Kidney epithelial cell (primary cell): ENCODE results near the gene FERD3L. TPM values are rescaled to one million over a fixed set of nuclear protein-coding genes. Genes with fewer than 3 reads are reported as not detected.

Experiments
- DNase-seq: peaks from one replicate; pipeline ENCODE4 v3.0.0-alpha.2; 2010; ENCODE audit warnings: low read depth
- H3K27me3 ChIP-seq: 2 replicates; pipeline ENCODE4 v1.6.0; 2011; ENCODE audit warnings: low read length; ENCODE audit not compliant: control insufficient read depth, insufficient read depth
- H3K36me3 ChIP-seq: 2 replicates; pipeline ENCODE4 v1.5.1; 2011; ENCODE audit warnings: low read length; ENCODE audit not compliant: control insufficient read depth, insufficient read depth
- H3K4me3 ChIP-seq: 2 replicates; pipeline ENCODE4 v1.5.1; 2011; ENCODE audit warnings: low read depth, mild to moderate bottlenecking, control low read depth, low read length
- total RNA-seq: library from RNA; depleted of rRNA; stranded (reverse); fragments of >200 nt; gene quantifications from 2 replicates; pipeline ENCODE4 v1.2.3, GENCODE V29; 2015
- TF ChIP-seq, protein P1 (sequence below): IDR thresholded peaks from 2 replicates; pipeline ENCODE4 v1.5.1; 2011; ENCODE audit warnings: mild to moderate bottlenecking, moderate library complexity, low read length, control low read depth, inconsistent platforms; ENCODE audit not compliant: insufficient read depth, poor library complexity, severe bottlenecking

The FERD3L gene
- total RNA-seq, 1 donor from 2014 or later = not detected

DNA sequence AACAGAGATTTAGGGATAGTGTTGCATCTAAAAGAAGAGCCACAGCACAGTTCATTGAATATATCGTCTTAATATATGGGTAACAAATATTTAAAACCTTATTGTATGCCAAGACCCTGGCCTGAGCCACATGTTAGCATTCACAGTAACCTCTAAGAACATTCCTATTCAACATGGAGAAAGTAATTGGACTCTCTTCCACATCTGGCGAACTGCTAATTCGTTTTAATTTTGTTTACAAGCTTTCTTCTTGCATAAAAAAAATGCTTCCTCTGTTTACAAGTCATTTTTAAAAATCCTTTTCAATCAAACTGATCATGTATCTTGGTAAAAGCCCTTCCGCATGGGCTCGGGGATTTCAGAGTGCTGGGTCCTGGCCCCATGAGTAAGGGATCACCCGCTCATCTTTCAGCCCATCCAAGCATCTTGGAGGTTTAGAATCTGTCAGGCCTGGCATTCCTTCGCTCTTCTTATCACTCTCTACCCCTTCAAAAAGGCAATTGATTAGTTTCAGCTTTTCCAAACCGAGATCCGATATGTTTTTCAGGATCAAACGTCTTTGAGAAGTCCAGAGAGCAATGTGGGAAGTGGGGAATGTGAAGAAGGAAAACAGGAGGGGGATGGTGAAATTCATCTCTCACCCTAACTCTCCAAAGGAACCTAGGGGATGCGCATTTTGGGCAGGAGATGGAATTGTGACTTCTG is 35.0 kb downstream of the FERD3L start:
- TF ChIP-seq, protein P1, sequence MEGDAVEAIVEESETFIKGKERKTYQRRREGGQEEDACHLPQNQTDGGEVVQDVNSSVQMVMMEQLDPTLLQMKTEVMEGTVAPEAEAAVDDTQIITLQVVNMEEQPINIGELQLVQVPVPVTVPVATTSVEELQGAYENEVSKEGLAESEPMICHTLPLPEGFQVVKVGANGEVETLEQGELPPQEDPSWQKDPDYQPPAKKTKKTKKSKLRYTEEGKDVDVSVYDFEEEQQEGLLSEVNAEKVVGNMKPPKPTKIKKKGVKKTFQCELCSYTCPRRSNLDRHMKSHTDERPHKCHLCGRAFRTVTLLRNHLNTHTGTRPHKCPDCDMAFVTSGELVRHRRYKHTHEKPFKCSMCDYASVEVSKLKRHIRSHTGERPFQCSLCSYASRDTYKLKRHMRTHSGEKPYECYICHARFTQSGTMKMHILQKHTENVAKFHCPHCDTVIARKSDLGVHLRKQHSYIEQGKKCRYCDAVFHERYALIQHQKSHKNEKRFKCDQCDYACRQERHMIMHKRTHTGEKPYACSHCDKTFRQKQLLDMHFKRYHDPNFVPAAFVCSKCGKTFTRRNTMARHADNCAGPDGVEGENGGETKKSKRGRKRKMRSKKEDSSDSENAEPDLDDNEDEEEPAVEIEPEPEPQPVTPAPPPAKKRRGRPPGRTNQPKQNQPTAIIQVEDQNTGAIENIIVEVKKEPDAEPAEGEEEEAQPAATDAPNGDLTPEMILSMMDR = no peak
- H3K4me3 ChIP-seq = no peak overlapping the region
- H3K27me3 ChIP-seq = peaks cover 78% of the 10 kb centered on the region
- H3K36me3 ChIP-seq = no peaks in the 10 kb centered on the region
- DNase-seq = no peak

GRCh38 chr7:19109000-19109946 is 35.9 kb downstream of the FERD3L start:
- Histone ChIP-seq H3K36me3 (no peaks in the 10 kb centered on the region), H3K4me3 (no peak overlapping the region), H3K27me3 (peaks cover 86% of the 10 kb centered on the region)
- TF ChIP-seq, protein P1 = no peak
- no peak for DNase-seq

- no peaks in the 10 kb centered on the region for H3K36me3 ChIP-seq
- TF ChIP-seq, protein P1 = no peak
- peak overlapping the region; percentile 6 for H3K4me3 ChIP-seq
- H3K27me3 ChIP-seq = peaks cover 80% of the 10 kb centered on the region
- DNase-seq = no peak
Observed at GRCh38 chr7:19107356-19108146, 37.7 kb downstream of the FERD3L start.

GRCh38 chr7:19107081-19107355 is 38.2 kb downstream of the FERD3L start:
- TF ChIP-seq, protein P1 = no peak
- DNase-seq = no peak
- Histone ChIP-seq H3K27me3 (peaks cover 75% of the 10 kb centered on the region), H3K36me3 (no peaks in the 10 kb centered on the region), H3K4me3 (no peak overlapping the region)

DNA sequence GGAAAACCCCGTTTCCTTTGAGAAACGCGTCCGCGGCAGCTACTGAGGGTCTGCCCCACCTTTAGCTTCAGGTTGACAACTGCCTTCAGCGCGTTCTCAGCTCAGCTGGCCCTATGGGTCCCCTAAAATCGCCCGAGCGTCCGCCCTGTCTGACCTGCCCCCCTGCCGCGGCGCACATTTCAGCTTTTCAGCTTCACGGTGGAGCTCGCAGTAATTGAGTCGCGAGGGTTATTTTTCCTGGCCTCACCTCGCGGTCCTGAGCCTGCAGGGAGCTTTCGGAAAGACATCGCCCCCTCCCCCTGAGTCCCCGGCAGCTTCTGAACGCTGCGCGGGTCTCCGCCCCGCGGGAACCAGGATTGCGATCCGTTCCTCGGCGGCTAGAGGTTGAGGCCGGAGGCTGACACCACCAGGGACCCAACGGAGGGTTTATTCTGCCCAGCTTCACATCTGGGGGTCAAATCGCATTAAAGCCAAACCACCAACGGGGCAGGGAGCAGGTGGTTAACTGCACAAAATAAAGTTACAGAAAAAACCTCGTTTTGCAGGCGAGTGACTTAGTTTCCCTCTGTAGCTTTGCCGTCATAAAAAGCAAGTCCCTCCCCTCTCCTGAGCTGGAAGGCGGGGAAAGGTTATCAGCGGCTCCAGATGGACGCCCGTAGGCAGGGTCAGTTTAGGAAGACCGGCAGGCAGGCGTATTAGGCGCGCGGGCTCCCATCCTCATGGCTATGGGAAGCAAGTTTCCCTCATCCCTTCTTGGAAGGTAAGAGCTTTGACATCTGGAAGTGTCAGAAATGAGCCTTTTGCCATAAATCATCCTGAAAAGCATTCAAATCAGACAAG is 38.8 kb downstream of the FERD3L start:
- Histone ChIP-seq H3K36me3 (no peaks in the 10 kb centered on the region), H3K27me3 (peaks cover 71% of the 10 kb centered on the region), H3K4me3 (no peak overlapping the region)
- TF ChIP-seq, protein P1 = no peak
- no peak for DNase-seq
